Neutrophil (primary cell): ENCODE data around the gene ZFYVE26.
"Not testable (repeated sequence)": the region's sequence is repeated elsewhere in the genome, so short reads cannot be mapped to it uniquely, and the experiment has no call there.

Experiments
- H3K27ac ChIP-seq: fragments of 200-600 bp; sonication (generic); 2 replicates; pipeline ENCODE4 v1.5.1; 2016; ENCODE audit warnings: mild to moderate bottlenecking, moderate library complexity
- H3K27me3 ChIP-seq: fragments of 200-600 bp; sonication (generic); 2 replicates; pipeline ENCODE4 v1.6.0; 2016; ENCODE audit warnings: mild to moderate bottlenecking
- H3K36me3 ChIP-seq: fragments of 200-600 bp; sonication (generic); 2 replicates; pipeline ENCODE4 v1.5.1; 2017
- H3K4me1 ChIP-seq, 2 experiments: fragments of 200-600 bp in 1 of 2; sonication (generic) in 1 of 2; 1 replicate in 1 of 2; 2 replicates in 1 of 2; pipeline versions ENCODE4 v1.5.1 to v1.6.1; 2013 to 2016; ENCODE audit warnings: low read depth in 1 of 2, low read length in 1 of 2, mild to moderate bottlenecking in 1 of 2, moderate library complexity in 1 of 2; ENCODE audit not compliant: control insufficient read depth in 1 of 2, insufficient read depth in 1 of 2
- H3K4me3 ChIP-seq, 2 experiments: fragments of 200-600 bp in 1 of 2; sonication (generic) in 1 of 2; 1 replicate in 1 of 2; 2 replicates in 1 of 2; pipeline ENCODE4 v1.5.1; 2013 to 2016; ENCODE audit warnings: low read depth in 1 of 2, low read length in 1 of 2, mild to moderate bottlenecking in 1 of 2, moderate library complexity in 1 of 2
- H3K9me3 ChIP-seq: fragments of 200-600 bp; sonication (generic); 2 replicates; pipeline ENCODE4 v1.5.1; 2016
- CTCF ChIP-seq: fragments of 200-600 bp; sonication (generic); IDR thresholded peaks from 2 replicates; pipeline ENCODE4 v1.5.1; 2016; ENCODE audit warnings: antibody characterized with exemption

Gene ZFYVE26

GRCh38 chr14:67820428-67820971 lies 4.1 kb upstream of the ZFYVE26 start:
- Histone ChIP-seq H3K4me3 (peak overlapping the region; percentile 76 to 99), H3K4me1 (peaks cover 46 to 57% of the 10 kb centered on the region in 2 experiments)

GRCh38 chr14:67819563-67820421 lies 3.4 kb upstream of the ZFYVE26 start, which contains the start of gene RAD51B:
Gene RAD51B (plus strand): TSS chr14:67819779.
- no peak for TF ChIP-seq CTCF
- peak within 1 kb of the TSS; percentile 90 for H3K27ac ChIP-seq
- H3K4me1 ChIP-seq = peaks cover 53 to 63% of the 10 kb centered on the region in 2 experiments
- peak within 1 kb of the TSS; percentile 76 to 99 for H3K4me3 ChIP-seq
- H3K36me3 ChIP-seq = no peaks in the 10 kb centered on the region
- no peaks in the 10 kb centered on the region for H3K9me3 ChIP-seq
- no peaks in the 10 kb centered on the region for H3K27me3 ChIP-seq

More at GRCh38 chr14:67820428-67820971, 4.1 kb upstream of the ZFYVE26 start:
- Histone ChIP-seq H3K27me3 (no peaks in the 10 kb centered on the region), H3K36me3 (no peaks in the 10 kb centered on the region), H3K27ac (peak overlapping the region; percentile 90), H3K9me3 (no peaks in the 10 kb centered on the region)
- no peak for TF ChIP-seq CTCF

GRCh38 chr14:67818476-67818875 lies 2.1 kb upstream of the ZFYVE26 start:
- H3K36me3 ChIP-seq, H3K27me3 ChIP-seq, H3K9me3 ChIP-seq: not testable (repeated sequence)
- Histone ChIP-seq H3K27ac (peak overlapping the region; percentile 90), H3K4me1 (peaks cover 54 to 66% of the 10 kb centered on the region in 2 experiments), H3K4me3 (peak overlapping the region; percentile 34 to 38)

- Histone ChIP-seq H3K27me3 (no peaks in the 10 kb centered on the region), H3K9me3 (no peaks in the 10 kb centered on the region), H3K36me3 (peaks cover 10% of the 10 kb centered on the region), H3K4me3 (peak overlapping the region; percentile 69 to 72), H3K27ac (peak overlapping the region; percentile 90), H3K4me1 (peaks cover 54 to 66% of the 10 kb centered on the region in 2 experiments)
- TF ChIP-seq CTCF = no peak
These were observed 1.5 kb upstream of the ZFYVE26 start for GRCh38 chr14:67817750-67818438.

GRCh38 chr14:67815573-67816225 lies 691 bp downstream of the ZFYVE26 start:
- no peak for TF ChIP-seq CTCF
- Histone ChIP-seq H3K4me3 (peak overlapping the region; percentile 69 to 72), H3K4me1 (peaks cover 45 to 52% of the 10 kb centered on the region in 2 experiments), H3K9me3 (no peaks in the 10 kb centered on the region), H3K36me3 (peaks cover 14% of the 10 kb centered on the region), H3K27me3 (no peaks in the 10 kb centered on the region), H3K27ac (peak overlapping the region; percentile 90)
